HG02610 (cell line): Measurements from ENCODE around the gene CERS2.

Source experiments
- ATAC-seq: cut with Tn5 transposase; IDR thresholded peaks from one replicate; pipeline ENCODE4 v1.9.1; 2021; ENCODE audit warnings: mild to moderate bottlenecking, moderate library complexity; ENCODE audit not compliant: unreplicated experiment

CERS2 gene

DNA sequence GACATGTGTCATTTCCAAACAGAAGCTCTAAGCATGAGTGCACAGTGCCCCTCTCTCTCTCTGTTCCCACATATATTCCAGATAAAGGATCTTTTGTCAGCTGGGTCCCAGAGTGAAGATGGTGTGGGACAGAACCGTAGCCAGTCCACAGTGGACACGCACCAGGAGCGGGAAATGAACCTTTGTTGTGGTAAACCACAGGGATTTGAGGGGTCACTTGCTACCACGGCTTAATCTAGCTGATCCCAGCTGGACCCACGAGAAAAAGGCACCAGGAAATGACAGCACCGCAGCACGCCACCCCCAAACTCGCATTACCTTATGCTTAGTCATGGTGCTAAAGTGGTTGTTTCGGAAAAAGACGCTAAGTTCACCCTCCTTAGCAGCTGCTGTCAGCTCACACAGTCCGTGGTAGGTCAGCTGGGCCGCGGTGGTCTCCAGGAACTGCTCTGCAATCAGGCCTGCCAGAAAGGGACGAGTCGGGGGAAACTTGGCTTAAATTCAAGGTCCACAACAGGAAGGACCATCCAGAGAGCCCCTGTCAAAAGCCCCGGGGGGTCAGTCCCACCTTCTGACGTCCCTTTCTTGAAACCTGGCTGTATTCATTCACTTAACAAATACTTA, 24.5 kb upstream of the CERS2 start:
- no peak for ATAC-seq

DNA sequence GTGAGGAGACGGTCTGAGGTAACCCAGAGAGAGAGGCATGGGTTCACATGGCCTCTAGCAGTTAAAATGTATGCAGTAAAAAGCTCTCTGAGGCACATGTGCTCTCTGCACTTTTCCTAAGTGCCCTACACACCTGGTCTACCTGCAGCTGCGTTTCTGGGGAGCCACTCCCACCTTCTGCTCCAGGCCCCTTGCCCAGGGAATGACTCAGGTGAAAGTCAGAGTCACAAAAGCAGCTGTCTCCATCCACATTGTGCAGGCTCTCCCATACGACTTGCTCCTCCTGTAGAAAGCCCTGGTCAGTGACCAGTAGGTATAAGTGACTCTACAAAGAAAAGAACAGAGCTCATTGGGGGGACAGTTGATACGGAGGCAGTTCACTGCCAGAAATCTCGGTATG, 23.3 kb upstream of the CERS2 start:
- no peak for ATAC-seq

DNA sequence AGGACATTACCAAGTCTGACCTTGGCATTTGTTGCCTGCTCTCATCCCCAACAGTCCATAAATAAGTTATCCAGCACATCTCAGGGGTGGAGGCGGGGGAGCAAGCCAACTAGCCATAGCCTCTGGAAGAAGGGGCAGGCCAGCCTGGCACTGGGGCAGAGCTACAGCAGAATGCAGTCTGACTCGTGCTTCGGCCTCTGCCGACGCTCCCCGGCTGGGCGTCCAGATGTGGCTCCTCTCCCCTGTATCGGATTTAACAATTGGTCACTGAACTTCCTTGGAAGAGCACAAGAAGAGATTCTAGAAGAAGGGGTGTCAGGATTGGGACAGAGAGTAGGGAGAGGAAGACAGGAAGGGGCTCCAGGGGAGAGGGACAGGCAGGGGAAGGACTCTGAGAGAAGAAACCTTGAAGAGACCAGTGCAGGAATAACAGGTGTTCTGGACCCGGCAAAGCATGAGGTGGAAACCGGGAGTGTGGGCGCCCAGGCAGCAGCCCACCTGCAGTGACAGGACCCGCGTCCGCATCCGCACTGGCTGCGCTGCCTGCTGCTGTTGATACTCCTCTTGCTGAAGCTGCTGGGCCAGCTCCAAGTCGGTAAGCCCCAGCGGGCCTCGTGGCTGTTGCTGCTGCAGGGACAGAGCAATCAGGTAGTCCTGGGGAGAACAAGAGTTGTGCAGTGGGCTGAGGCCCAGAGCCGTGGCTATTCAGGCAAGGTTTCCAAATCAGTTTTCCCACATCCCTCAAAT, 22.7 kb upstream of the CERS2 start:
- ATAC-seq, result no peak

DNA sequence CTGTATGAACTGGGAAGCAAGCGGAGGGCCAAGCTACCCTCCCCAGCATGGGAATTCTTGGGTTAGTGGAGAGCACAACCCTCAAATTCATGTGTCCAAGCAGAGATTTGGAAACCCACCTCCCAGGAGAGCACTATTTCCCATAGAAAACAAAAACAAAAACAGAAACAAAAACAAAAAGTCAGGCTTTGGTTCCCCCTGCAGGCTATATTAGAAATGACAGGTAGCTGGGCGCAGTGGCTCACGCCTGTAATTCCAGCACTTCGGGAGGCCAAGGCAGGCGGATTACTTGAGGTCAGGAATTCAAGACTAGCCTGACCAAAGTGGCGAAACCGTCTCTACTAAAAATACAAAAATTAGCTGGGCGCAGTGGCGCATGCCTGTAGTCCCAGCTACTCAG, 21.3 kb upstream of the CERS2 start:
- ATAC-seq, result no peak

DNA sequence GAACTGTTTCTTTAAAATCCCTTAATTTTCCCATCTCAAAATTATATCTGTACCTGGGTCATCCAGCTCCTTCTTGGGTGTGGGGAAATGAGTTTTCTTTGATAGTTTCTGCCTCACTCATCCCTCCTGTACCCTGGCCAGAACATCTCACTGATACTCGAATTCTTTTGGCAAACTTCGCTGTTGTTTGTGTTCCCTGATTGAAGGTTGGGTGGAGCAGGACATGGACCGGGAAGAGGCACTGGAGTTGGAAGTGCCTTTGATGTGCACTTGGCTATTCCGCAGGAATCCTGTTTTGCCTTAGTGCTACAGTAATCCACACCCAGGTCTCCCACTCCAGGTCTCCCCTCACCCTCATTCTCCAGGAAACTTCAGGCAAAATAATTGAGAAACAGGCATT, 20.8 kb upstream of the CERS2 start:
- no peak for ATAC-seq

DNA sequence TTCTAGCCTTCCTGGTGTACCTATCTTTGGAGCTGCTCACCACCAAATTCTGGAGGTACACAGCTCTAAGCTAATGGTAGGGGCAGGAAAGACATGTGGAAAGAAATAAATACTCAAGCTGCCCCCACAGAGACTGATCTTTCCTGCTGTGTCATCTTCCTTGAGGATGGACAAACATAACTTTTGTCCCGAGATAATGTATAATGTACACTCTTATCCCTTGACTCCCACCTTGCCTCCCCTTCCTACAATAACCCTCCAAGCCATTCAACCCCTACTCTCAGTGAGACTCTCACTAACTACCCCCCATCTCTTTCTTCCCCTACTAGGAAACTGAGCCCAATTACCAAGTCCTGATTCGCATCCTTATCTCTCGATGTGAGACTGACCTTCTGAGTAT, 19.6 kb upstream of the CERS2 start:
- no peak for ATAC-seq

DNA sequence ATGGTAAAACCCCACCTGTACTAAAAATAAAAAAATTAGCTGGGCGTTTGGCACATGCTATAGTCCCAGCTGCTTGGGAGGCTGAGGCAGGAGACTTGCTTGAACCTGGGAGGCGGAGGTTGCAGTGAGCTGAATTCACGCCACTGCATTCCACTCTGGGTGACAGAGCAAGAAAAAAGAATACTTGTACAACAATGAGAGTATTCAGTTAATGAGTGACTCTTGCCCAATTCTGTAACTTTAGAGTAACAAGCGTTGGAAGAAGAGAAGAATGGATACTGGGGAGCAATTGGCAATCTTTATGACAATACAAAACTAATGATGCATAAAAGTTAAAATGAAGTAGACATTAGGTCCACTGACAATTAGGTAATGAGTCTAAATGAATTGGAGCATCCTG, 18.0 kb upstream of the CERS2 start:
- no peak for ATAC-seq

DNA sequence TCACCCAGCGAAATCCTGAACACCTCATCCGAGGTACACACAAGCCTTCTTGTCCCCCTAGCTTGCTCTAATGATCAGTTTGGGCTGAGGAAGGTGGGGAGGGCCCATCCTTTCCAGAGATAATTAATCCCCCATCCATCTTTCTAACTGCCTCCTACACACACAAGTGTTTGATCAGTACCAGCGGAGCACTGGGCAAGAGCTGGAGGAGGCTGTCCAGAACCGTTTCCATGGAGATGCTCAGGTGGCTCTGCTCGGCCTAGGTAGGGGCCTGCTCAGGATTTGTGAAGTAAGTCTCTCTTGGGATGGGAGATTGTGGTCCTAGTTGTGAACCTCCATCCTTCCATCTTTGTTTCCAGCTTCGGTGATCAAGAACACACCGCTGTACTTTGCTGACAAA, 13.3 kb upstream of the CERS2 start:
- no peak for ATAC-seq

DNA sequence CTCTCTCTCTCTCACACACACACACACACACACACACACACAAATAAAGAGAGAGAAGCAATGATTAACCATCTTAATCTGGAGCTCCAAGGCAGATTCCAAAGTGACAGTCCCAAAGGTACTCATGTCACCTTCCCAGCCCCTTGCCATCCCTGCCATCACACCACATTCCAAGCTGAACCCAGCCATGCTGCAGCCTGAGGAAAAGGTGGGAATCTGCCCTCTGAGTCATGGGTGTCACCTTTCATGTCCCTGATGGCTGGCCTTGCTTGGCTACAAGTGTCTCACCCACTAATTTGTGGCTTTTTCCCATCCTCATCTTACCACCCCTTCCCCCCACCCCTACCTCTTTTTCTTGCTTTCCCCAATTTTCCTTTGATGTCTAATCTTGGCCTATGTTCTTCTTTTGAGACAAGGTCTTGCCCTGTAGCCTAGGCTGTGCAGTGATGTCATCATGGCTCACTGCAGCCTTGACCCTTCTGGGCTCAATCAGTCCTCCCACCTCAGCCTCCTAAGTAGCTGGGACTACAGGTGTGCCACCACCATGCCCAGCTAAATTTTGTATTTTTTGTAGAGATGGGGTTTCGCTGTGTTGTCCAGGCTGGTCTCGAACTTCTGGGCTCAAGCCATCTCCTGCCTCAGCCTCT, 10.7 kb upstream of the CERS2 start:
- ATAC-seq, result no peak

DNA sequence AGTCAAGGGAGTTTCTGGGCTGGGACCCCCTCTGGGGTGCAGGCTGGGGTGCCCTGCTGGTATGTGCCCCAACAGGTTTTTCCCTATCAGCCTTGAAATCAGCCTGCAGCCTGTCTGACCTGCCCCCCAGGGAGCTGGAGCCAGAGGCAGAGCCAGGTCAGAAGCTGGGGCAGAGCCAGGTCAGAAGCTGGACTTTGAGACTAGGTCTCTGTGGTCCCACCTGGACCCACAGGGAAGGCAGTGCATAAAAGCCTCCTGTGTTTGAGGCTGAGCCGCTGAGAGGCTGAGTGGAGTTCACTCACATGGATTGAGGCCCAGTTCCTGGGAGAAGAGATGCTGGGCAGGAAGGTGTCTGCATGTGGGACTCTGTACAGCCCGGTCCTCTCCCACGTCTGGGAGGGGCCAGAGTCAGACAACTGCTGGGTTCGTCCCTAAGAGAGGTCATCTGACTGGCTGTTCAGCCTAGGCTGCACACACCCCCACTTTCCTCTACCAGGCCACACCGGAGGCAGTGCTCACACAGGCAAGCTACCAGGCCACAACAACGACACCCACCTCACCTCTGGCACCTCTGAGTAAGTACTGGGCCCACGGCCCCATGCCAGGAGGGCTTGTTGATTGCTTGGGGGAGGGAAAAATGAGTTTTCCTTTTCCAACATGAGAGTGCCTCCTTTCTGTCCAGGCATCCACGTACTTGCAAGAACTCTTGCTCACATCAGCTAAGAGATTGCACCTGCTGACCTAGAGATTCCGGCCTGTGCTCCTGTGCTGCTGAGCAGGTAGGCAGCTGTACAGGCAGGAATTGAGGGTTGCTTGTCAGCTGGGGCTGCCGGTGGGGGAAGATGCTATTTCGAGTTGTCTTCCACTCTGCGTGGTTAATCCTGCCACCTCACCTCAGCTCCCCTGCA, 7.4 kb upstream of the CERS2 start, which contains the start of gene ANXA9:
ANXA9 (plus strand) TSS at position 488 of the 908 bp plus-strand sequence. CDS start 814 bp downstream, outside the sequence.
- ATAC-seq, result no peak

DNA sequence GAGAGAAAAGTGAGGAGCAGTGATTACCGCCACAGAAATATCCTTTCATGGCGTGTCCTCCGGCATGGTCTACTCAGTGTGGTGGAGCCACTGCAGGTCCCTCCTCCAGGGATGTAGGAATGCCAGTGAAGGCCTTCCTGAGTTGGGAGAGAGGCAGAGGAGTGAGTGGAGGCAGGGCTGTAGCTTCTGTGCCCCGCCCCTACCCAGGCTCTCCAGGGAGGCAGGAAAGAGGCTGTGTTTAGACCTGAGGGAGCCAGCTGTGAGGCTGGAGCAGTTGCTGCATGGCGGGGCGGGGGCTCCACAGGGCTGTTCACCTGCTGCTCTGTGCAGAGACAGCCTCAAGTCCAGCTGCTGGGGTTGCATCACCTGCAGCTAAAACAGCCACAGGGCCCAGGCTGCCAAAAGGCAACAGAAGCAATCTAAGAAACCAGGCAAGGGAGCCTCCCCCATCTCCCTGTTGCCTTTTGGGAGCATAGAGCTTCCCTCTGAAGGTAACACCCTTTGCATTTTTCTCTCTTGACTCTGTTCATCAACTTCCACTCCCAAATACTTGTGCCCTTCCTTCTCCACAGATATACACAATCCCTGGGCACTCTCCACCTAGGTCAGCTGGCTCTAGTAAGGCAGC, 6.7 kb upstream of the CERS2 start:
- no peak for ATAC-seq

DNA sequence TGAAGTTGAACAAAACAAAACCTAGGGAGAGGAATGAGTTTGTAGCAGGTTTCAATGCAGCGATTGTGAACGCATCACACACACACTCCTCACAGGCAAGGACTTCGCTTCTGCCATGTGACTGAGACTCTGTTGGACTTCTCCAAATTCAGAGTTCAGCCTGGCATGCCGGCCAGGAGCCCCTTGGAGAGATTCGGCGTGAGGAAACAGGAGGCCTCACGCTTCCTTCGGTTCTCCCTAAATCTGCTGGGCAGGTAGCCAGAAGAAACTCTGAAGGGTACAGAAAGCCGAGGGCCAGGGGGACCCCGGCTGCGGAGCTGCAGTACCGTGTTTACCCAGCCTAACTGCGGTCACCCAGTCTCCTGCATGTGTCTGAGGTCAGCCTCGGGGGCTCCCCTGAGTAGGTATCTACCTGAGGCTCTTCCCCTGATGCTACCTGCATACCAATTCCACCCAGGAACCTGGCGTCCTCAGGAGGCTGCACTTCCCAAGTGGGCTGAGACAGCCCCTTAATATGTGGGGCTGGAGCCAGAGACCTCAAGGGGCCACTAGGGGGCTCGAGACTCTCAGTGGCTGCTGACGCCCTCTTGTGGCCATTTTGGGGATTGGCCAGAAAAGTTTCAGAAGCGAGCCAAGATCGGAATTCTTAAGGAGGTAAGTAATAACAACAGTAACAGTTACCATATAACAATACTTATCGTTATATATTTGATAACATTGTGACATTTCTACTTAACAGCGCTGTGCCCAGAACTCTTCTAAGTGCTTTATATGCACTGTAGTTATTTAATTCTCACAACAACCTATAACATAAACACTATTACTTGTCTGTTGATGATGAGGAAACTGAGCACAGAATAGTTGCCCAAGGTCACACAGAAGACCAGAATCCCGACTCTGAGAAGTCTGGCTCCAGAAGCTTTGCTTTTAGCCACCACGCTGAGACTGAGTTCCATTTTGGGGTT, 4.7 kb upstream of the CERS2 start:
- peak; percentile 42 for ATAC-seq

DNA sequence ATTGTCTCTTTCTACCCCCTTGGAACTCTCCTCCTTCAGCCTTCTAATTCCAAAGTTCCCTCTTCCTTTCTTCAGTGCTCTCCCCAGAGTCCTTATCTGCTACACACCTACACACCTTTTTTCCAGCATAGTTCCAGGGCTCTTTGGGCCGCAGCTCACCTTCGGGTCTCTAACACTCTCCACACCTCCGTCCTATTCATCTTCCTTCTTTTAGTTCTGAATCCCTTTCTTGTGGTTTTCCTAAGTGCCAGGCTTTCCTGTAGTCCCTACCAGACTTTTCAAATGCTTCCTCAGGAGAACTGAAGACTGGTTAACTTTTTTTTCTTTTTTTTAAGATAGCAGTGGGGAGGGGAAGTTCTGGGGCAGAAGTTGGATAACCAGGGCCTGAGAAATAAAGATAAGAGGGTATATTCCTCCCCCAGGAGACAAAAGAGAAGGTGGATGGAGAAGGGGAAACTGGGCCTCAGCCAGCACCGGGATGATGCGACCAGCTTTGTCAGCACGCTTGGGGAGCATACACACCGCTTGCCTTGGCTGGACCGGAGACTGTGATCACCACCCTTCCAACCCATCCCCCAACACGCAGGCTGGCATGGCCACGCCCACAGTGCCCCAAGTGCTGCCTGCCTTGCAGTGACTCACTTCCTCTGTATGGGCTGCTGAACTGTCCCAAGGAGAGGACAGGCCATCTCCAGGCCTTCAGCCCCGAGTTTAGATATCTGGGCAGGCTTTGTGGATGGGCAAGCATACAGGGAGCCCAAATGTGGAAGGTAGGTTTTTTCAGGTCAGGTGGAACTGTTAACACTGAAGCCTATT, 2.5 kb upstream of the CERS2 start:
- ATAC-seq, result no peak

DNA sequence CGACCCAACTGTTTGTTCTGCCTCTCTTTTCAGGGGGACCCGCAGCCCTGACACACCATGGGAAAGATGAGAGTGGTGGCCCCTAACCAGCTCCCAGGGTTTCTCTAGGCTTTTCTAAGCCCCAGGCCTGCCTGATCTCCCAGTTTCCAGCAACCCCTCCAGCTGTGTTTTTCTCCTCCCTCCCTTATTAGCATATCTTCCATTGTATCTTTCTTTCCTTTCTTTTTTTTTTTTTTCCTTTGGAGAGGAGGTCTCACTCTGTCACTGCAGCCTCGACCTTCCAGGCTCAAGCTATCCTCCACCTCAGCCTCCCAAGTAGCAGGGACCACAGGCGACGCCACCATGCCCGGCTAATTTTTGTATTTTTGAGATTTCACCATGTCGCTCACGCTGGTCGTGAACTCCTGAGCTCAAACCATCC, 1.8 kb upstream of the CERS2 start:
- no peak for ATAC-seq

DNA sequence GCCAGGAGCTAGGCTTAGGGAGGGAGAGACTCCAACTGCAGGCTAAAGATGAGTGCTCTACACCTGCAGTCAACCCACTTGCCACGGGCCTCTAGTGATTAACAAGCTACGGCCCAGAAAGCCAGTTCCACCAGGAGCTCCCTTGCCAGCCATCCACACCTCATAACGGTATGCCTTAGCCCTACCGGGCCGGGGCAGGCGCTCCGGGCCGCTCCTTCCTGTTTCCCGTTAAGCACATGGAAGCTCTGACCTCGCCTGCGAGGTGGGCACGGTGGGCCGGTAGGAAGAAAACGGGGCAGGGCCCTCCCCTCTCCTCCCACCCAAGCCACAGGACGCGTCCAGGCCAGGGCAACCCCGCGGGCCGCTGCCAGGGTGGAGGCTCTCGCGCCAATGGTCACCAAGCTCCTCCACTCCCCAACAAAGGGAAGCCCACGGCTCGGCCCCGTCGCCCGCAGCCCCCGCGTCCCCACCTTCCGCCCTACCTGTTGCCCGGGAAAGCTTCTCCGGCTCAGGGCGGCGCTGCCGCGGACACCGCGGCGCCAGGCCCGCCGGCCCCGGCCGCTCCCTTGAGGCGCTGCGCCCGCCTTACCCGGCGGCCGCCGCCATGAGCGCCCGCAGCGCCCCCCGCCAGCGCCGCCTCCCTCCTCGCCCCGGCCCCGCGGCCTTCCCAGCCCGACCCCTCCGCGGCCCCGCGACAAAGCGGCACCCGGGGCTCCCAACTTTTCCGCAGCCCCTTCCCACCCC, 627 bp downstream of the CERS2 start:
- peak; percentile 38 for ATAC-seq

DNA sequence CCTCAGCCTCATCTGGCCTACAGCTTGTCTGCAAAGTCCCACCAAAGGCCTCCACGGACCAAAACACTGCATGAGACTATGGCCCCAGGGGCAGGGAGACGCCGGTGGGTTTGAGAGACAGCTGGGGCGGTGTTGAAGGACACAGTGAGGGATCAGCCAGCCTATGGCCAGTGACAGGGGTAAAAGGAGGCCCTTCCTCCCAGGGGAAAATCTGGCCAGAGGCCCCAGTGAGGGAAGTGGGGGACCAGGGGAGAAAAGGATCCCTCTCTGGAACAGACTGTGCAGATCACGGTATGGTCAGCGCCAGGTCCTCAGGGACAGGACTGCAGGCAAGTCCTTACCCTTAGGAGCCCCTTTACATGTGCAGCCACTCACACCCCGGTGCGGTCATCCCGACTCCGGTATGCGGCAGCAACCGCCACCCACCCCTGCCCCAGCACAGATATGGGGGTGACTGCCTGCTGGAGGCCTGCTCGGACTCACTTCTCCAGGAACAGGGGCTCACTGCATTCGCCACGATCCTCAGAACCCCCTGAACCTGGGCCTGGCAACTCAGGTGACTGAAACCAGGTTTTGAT, 1.3 kb downstream of the CERS2 start:
- no peak for ATAC-seq

DNA sequence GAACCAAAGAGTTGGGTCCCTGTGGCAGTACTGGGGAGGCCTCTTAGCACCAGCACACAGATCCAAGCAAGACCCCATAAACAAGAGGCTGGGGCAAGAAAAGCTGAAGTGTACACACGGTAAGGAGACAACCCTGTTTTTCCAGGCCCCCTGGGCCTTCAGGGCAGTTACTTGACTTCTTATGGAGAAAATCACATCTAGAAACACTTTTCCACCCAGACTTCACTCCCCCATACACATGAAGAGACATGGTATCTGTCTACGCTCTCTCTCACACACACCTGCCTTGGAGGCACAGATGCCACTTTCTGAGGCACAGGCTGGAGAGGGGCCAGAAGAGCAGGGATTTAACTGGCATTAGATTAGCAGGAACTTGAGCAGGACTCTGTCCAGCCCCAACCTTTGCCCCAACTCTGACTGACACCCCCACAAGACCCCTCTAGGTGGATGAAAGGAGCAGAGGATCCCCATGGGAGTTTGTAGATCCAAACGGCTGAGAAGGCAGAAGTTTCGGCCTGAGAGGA, 2.2 kb downstream of the CERS2 start:
- no peak for ATAC-seq
